HL-60 (cell line): ENCODE data around the gene FUCA2.

ENCODE experiments used
- CTCF ChIP-seq: IDR thresholded peaks from one replicate; pipeline ENCODE4 v1.5.1; 2011; ENCODE audit warnings: low read length, control low read depth, inconsistent platforms; ENCODE audit not compliant: insufficient read depth
- GABPA ChIP-seq: IDR thresholded peaks from 2 replicates; pipeline ENCODE4 v1.6.1; 2012; ENCODE audit warnings: low read depth
- POLR2AphosphoS5 ChIP-seq: IDR thresholded peaks from 2 replicates; pipeline ENCODE4 v1.6.1; 2012; ENCODE audit warnings: low read depth
- REST ChIP-seq: IDR thresholded peaks from 2 replicates; pipeline ENCODE4 v1.6.1; 2012; ENCODE audit warnings: low read depth; ENCODE audit not compliant: insufficient replicate concordance
- SPI1 ChIP-seq: IDR thresholded peaks from 2 replicates; pipeline ENCODE4 v1.6.1; 2012; ENCODE audit warnings: low read depth, mild to moderate bottlenecking, borderline replicate concordance

- no peak for TF ChIP-seq CTCF
- TF ChIP-seq POLR2AphosphoS5, result no peak
- no peak for TF ChIP-seq REST
- TF ChIP-seq SPI1, result no peak
- TF ChIP-seq GABPA, result no peak
These were observed 47.6 kb upstream of the FUCA2 start for GRCh38 chr6:143559051-143559660.
